ENCODE results near the gene HYAL2.
A peak's percentile ranks its signal among the peaks of the same experiment; 100 is the strongest.
"Not testable (repeated sequence)": the region's sequence is repeated elsewhere in the genome, so short reads cannot be mapped to it uniquely, and the experiment has no call there.

HYAL2 gene

DNA sequence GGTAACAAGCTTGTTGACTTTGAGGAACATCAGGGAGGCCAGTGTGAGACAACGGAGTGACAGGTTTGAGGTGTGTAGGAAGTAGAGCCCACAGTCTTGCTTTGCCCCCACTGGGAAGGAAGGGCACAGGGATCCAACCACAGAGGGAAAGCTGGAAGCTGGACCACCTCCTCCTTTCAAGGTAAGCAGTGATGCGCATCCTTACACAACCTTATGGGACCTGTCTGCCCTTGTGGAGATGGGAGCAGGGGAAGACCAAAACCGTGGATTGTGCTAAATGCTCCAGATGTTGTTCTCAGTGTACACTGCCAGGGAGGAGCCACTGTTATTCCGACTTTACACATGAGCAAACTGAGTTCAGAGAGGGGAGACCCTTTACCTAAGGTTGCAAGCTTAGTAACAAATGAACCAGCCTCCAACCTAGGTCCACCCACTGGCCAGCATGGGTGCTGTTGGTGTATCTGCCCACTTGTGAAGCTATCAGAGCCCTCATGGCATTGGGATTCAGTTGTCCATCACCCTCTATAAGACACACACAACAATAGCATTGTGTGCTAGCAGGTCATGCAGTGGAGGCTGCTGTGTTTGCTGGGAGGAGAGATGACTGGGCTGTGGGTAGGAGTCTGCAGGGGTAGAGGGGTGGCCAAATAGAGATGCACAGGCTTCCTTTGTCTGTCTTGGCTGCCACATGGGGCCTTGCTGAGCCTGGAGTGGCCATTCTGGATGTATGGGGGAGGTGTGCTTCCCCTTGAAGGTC is 44.2 kb downstream of the HYAL2 start:
- H3K4me1 ChIP-seq (ENCODE audit: insufficient read depth, low read length), result peaks cover 6% of the 10 kb centered on the region
- no peak overlapping the region for H3K4me3 ChIP-seq (ENCODE audit: low read depth in 1 of 2, low read length in 2 of 2)
- no peaks in the 10 kb centered on the region for H3K9me3 ChIP-seq (ENCODE audit: low read length)
- H3K27me3 ChIP-seq (ENCODE audit: control insufficient read depth in 1 of 2, insufficient read depth in 2 of 2, low read length in 2 of 2), result peaks cover 0 to 11% of the 10 kb centered on the region in 2 donors
- H3K27ac ChIP-seq (ENCODE audit: low read depth, low read length), result no peak overlapping the region
- no peak overlapping the region for H3K9ac ChIP-seq (ENCODE audit: low read length)
- no peaks in the 10 kb centered on the region for H3K36me3 ChIP-seq (ENCODE audit: insufficient read depth, low read length)

DNA sequence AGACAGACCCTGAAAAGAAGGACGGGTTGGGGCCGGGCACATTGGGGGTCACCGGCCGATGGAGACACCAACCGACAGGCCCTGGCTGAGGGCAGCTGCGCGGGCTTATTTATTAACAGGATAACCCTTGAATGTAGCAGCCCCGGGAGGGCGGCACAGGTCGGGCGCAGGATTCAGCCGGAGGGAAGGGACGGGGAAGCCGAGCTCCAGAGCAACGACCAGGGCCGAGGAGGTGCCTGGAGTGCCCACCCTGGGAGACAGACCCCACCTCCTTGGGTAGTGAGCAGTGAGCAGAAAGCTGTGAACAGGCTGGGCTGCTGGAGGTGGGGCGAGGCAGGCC is 45.8 kb downstream of the HYAL2 start:
- Histone ChIP-seq H3K27me3 (ENCODE audit: control insufficient read depth in 1 of 2, insufficient read depth in 2 of 2, low read length in 2 of 2) (peaks cover 0 to 11% of the 10 kb centered on the region in 2 donors), H3K9ac (ENCODE audit: low read length) (no peak overlapping the region), H3K36me3 (ENCODE audit: insufficient read depth, low read length) (no peaks in the 10 kb centered on the region), H3K4me1 (ENCODE audit: insufficient read depth, low read length) (peaks cover 9% of the 10 kb centered on the region), H3K4me3 (ENCODE audit: low read depth in 1 of 2, low read length in 2 of 2) (no peak overlapping the region), H3K27ac (ENCODE audit: low read depth, low read length) (no peak overlapping the region), H3K9me3 (ENCODE audit: low read length) (no peaks in the 10 kb centered on the region)

DNA sequence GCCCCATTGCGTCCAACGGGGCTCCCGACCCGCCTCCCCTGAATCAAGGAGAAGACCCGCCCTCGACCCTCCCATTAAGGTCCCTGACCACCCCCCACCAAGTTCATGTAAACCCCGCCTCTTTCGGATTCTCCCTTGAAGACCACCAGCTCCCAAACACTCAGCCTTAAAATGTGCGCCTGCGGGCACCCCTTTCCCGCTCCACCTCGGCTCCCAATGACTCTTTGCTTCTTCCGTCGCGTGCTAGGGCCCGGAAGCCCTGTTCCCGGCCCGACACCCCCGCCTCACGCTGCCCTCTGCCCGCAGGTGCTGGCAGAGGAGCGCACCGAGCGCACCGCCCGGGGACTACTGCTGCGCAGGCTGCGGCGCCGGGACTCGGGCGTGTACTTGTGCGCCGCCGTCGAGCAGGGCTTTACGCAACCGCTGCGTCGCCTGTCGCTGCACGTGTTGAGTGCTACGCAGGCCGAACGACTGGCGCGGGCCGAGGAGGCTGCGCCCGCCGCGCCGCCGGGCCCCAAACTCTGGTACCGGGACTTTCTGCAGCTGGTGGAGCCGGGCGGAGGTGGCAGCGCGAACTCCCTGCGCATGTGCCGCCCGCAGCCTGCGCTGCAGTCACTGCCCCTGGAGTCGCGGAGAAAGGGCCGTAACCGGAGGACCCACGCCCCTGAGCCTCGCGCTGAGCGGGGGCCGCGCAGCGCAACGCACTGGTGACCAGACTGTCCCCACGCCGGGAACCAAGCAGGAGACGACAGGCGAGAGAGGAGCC is 46.4 kb downstream of the HYAL2 start:
- Histone ChIP-seq H3K9me3 (ENCODE audit: low read length) (no peaks in the 10 kb centered on the region), H3K4me1 (ENCODE audit: insufficient read depth, low read length) (peaks cover 9% of the 10 kb centered on the region), H3K4me3 (ENCODE audit: low read depth in 1 of 2, low read length in 2 of 2) (no peak overlapping the region), H3K27me3 (ENCODE audit: control insufficient read depth in 1 of 2, insufficient read depth in 2 of 2, low read length in 2 of 2) (peaks cover 0 to 11% of the 10 kb centered on the region in 2 donors), H3K9ac (ENCODE audit: low read length) (no peak overlapping the region), H3K36me3 (ENCODE audit: insufficient read depth, low read length) (peaks cover 4% of the 10 kb centered on the region), H3K27ac (ENCODE audit: low read depth, low read length) (no peak overlapping the region)

DNA sequence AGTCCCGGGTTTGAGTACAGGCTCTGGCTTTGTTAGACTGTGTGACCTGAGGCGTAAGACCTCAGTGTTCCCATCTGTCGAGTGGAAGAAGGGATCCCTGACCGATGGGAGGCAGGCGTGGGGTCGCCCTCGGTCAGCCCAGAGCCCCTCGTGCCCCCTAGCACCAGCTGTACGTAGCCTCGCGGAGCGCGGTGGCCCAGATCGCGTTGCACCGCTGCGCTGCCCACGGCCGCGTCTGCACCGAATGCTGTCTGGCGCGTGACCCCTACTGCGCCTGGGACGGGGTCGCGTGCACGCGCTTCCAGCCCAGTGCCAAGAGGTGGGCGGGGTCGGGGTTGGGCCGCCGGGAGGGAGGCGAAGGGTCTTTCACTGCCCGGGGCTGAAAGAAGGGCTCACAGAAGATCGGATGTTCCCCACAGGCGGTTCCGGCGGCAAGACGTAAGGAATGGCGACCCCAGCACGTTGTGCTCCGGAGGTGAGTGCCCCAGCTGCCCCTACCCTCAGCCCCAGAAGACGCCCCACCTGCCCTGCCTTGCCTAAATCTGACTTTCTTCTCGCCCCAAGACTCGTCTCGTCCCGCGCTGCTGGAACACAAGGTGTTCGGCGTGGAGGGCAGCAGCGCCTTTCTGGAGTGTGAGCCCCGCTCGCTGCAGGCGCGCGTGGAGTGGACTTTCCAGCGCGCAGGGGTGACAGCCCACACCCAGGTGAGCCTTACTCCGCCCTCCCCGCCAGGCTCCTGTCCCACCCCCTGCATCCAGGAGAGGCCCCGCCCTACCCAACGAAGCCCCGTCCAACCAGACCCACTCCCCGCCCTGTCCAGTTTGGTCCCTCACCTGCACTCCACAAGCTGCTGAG is 47.2 kb downstream of the HYAL2 start:
- H3K4me3 ChIP-seq (ENCODE audit: low read depth in 1 of 2, low read length in 2 of 2), result no peak overlapping the region
- H3K27ac ChIP-seq (ENCODE audit: low read depth, low read length), result no peak overlapping the region
- H3K9me3 ChIP-seq (ENCODE audit: low read length), result no peaks in the 10 kb centered on the region
- H3K4me1 ChIP-seq (ENCODE audit: insufficient read depth, low read length), result peaks cover 9% of the 10 kb centered on the region
- no peak overlapping the region for H3K9ac ChIP-seq (ENCODE audit: low read length)
- peaks cover 7% of the 10 kb centered on the region for H3K36me3 ChIP-seq (ENCODE audit: insufficient read depth, low read length)
- H3K27me3 ChIP-seq (ENCODE audit: control insufficient read depth in 1 of 2, insufficient read depth in 2 of 2, low read length in 2 of 2), result peaks cover 0 to 11% of the 10 kb centered on the region in 2 donors

DNA sequence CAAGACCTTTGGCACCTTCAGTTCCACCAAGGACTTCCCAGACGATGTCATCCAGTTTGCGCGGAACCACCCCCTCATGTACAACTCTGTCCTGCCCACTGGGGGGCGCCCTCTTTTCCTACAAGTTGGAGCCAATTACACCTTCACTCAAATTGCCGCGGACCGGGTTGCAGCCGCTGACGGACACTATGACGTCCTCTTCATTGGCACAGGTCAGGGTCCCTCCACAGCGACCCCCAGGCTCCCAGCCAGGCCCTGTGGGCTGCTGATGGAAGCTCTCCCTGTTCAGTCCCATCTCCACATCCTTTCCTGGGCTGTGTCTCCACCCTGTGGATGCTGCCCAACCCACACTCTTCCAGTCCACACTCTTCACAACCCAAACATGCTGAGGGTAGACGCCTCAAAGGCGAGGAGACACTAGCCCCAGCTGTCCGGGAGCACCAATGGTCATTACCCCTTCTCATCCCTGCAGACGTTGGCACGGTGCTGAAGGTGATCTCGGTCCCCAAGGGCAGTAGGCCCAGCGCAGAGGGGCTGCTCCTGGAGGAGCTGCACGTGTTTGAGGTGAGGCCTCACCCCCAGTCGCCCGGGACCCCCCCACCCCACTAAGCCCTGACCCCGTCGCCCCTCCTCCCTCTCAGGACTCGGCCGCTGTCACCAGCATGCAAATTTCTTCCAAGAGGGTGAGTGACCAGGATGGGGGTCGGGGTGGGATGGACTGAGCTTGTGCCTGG is 48.0 kb downstream of the HYAL2 start:
- peaks cover 7% of the 10 kb centered on the region for H3K36me3 ChIP-seq (ENCODE audit: insufficient read depth, low read length)
- H3K27ac ChIP-seq (ENCODE audit: low read depth, low read length), result no peak overlapping the region
- H3K9ac ChIP-seq (ENCODE audit: low read length), result no peak overlapping the region
- H3K9me3 ChIP-seq (ENCODE audit: low read length), result no peaks in the 10 kb centered on the region
- peaks cover 0 to 11% of the 10 kb centered on the region in 2 donors for H3K27me3 ChIP-seq (ENCODE audit: control insufficient read depth in 1 of 2, insufficient read depth in 2 of 2, low read length in 2 of 2)
- no peak overlapping the region for H3K4me3 ChIP-seq (ENCODE audit: low read depth in 1 of 2, low read length in 2 of 2)
- H3K4me1 ChIP-seq (ENCODE audit: insufficient read depth, low read length), result peaks cover 16% of the 10 kb centered on the region

DNA sequence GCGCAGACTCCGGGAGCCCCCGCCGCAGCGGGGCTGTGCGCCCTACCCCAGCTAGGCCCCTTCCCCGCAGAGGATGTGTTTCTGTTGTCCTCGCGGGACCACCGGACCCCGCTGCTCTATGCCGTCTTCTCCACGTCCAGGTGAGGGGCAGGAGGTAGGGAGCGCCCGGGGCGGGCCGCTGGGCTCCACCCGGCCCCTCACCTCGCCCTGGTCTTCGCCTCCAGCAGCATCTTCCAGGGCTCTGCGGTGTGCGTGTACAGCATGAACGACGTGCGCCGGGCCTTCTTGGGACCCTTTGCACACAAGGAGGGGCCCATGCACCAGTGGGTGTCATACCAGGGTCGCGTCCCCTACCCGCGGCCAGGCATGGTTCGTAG is 48.9 kb downstream of the HYAL2 start:
- H3K9ac ChIP-seq (ENCODE audit: low read length), result no peak overlapping the region
- no peak overlapping the region for H3K27ac ChIP-seq (ENCODE audit: low read depth, low read length)
- H3K4me3 ChIP-seq (ENCODE audit: low read depth in 1 of 2, low read length in 2 of 2), result peak overlapping the region in 1 of 2 donors; percentile 55
- peaks cover 0 to 11% of the 10 kb centered on the region in 2 donors for H3K27me3 ChIP-seq (ENCODE audit: control insufficient read depth in 1 of 2, insufficient read depth in 2 of 2, low read length in 2 of 2)
- H3K9me3 ChIP-seq (ENCODE audit: low read length), result no peaks in the 10 kb centered on the region
- peaks cover 7% of the 10 kb centered on the region for H3K36me3 ChIP-seq (ENCODE audit: insufficient read depth, low read length)
- peaks cover 21% of the 10 kb centered on the region for H3K4me1 ChIP-seq (ENCODE audit: insufficient read depth, low read length)

DNA sequence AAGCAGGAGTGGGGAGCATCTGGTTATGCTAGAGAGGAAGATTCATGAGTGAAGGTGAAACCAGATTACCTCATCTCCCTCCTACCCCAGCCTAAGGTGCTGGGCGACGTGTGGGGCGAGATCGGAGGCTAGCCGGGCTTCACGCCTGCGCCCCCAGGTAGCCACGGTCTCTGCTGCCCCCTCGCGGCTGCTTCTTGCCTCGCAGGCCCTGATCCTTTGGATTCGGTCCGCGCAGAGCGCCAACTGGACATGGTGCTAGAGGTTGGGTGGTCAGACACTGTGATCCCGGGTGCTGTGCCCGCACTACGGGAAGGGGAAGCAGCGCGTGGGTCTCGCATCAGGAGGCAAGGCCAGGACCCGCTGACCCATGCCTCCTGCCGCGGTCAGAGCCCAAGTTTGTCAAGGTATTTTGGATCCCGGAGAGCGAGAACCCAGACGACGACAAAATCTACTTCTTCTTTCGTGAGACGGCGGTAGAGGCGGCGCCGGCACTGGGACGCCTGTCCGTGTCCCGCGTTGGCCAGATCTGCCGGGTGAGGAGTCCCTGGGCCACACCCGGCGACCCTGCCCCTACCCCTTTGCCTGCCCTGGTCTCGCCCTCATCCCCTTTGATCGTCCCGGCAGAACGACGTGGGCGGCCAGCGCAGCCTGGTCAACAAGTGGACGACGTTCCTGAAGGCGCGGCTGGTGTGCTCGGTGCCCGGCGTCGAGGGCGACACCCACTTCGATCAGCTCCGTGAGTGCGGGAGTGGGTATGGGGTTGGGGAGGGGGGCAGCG is 49.4 kb downstream of the HYAL2 start:
- Histone ChIP-seq H3K27ac (ENCODE audit: low read depth, low read length) (no peak overlapping the region), H3K9me3 (ENCODE audit: low read length) (no peaks in the 10 kb centered on the region), H3K27me3 (ENCODE audit: control insufficient read depth in 1 of 2, insufficient read depth in 2 of 2, low read length in 2 of 2) (peaks cover 0 to 11% of the 10 kb centered on the region in 2 donors), H3K9ac (ENCODE audit: low read length) (no peak overlapping the region), H3K36me3 (ENCODE audit: insufficient read depth, low read length) (peaks cover 7% of the 10 kb centered on the region), H3K4me1 (ENCODE audit: insufficient read depth, low read length) (peaks cover 27% of the 10 kb centered on the region), H3K4me3 (ENCODE audit: low read depth in 1 of 2, low read length in 2 of 2) (peak overlapping the region; percentile 45 to 55)

DNA sequence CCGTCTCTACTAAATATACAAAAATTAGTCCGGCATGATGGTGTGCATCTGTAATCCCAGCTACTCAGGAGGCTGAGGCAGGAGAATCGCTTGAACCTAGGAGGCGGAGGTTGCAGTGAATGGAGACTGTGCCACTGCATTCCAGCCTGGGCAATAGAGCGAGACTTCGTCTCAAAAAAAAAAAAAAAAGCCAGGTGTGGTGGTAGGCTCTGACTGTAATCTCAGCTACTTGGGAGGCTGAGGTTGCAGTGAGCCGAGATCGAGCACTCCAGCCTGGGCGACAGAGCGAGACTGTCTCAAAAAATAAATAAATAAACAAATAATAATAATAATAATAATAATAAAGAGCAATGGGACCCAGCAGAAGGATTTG is 50.0 kb downstream of the HYAL2 start:
- not testable (repeated sequence) for H3K9me3 ChIP-seq (ENCODE audit: low read length); H3K9ac ChIP-seq (ENCODE audit: low read length); H3K36me3 ChIP-seq (ENCODE audit: insufficient read depth, low read length); H3K4me3 ChIP-seq (ENCODE audit: low read depth in 1 of 2, low read length in 2 of 2); H3K27ac ChIP-seq (ENCODE audit: low read depth, low read length)
- H3K27me3 ChIP-seq (ENCODE audit: control insufficient read depth in 1 of 2, insufficient read depth in 2 of 2, low read length in 2 of 2), result peaks cover 0 to 11% of the 10 kb centered on the region in 2 donors
- peaks cover 32% of the 10 kb centered on the region for H3K4me1 ChIP-seq (ENCODE audit: insufficient read depth, low read length)

DNA sequence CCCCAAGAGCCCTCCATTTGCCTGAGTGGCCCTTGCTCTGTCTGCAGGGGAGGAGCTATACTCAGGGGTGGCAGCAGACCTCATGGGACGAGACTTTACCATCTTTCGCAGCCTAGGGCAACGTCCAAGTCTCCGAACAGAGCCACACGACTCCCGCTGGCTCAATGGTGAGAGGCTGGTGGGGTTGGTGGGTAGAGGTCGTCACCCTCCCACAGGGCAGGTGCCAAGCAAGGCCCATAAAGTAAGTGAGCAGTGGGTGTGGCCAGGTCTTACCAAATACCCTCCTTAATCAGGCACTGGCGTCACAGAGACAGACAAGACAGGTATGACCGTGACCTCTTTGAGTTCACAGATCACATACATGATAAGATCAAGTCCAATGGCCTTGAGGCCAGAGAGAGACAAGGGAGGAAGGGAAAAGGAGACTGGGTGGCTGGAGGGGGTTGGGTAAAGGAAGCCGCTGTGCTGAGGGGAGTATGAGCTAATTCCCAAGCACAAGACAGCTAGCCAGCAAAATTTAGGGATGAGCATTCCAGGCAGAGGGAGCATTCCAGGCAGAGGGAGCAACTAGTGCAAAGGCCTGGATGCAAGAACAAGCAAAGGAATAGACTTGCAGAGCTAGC is 51.1 kb downstream of the HYAL2 start:
- H3K9me3 ChIP-seq (ENCODE audit: low read length), result no peaks in the 10 kb centered on the region
- H3K27me3 ChIP-seq (ENCODE audit: control insufficient read depth in 1 of 2, insufficient read depth in 2 of 2, low read length in 2 of 2), result peaks cover 0 to 11% of the 10 kb centered on the region in 2 donors
- peak overlapping the region; percentile 17 for H3K27ac ChIP-seq (ENCODE audit: low read depth, low read length)
- H3K4me3 ChIP-seq (ENCODE audit: low read depth in 1 of 2, low read length in 2 of 2), result no peak overlapping the region
- peaks cover 7% of the 10 kb centered on the region for H3K36me3 ChIP-seq (ENCODE audit: insufficient read depth, low read length)
- H3K4me1 ChIP-seq (ENCODE audit: insufficient read depth, low read length), result peaks cover 36% of the 10 kb centered on the region
- H3K9ac ChIP-seq (ENCODE audit: low read length), result no peak overlapping the region

Data from muscle layer of colon (tissue), 2 donors.